Measurements from ENCODE around the gene VAMP5.

- TF ChIP-seq CREB1 (CRISPR knock-in tag; IDR thresholded peaks at IDR 0.05) (no peak), TP53 (CRISPR knock-in tag; IDR thresholded peaks at IDR 0.05) (no peak), CTCF (IDR thresholded peaks at IDR 0.05) (no peak), ATF3 (CRISPR knock-in tag; conservative IDR thresholded peaks at IDR 0.05) (no peak), USF2 (CRISPR knock-in tag; IDR thresholded peaks at IDR 0.05) (no peak), NR3C1 (CRISPR knock-in tag; conservative IDR thresholded peaks at IDR 0.05; ENCODE audit: low read depth) (no peak), IRF2 (CRISPR knock-in tag; IDR thresholded peaks at IDR 0.05; ENCODE audit: borderline replicate concordance, low read depth) (no peak), GRHL2 (CRISPR knock-in tag; IDR thresholded peaks at IDR 0.05; ENCODE audit: insufficient replicate concordance, severe bottlenecking) (no peak), E2F1 (CRISPR knock-in tag; IDR thresholded peaks at IDR 0.05) (no peak), E2F4 (CRISPR knock-in tag; IDR thresholded peaks at IDR 0.05; ENCODE audit: borderline replicate concordance, low read depth) (no peak), ZNF396 (CRISPR knock-in tag; IDR thresholded peaks at IDR 0.05; ENCODE audit: borderline replicate concordance) (no peak), ZNF512 (CRISPR knock-in tag; IDR thresholded peaks at IDR 0.05; ENCODE audit: borderline replicate concordance) (no peak), ETV6 (CRISPR knock-in tag; IDR thresholded peaks at IDR 0.05) (no peak)
These were observed 20.5 kb downstream of the VAMP5 start for GRCh38 chr2:85604568-85605339.
